Thyroid gland (tissue), 4 donors: Measurements from ENCODE around the gene POLDIP3. TPM values are rescaled to one million over a fixed set of nuclear protein-coding genes. Genes with fewer than 3 reads are reported as not detected.
A peak's percentile ranks its signal among the peaks of the same experiment; 100 is the strongest.
"Not testable (repeated sequence)": the region's sequence is repeated elsewhere in the genome, so short reads cannot be mapped to it uniquely, and the experiment has no call there.

Source experiments
- DNase-seq, 2 donors: peaks; one replicate each; pipeline ENCODE4 v3.0.0-alpha.2; 2019
- H3K27ac ChIP-seq, 3 donors: fragments of 200-600 bp; sonication (generic); 1 replicate in 2 of 3; 2 replicates in 1 of 3; pipeline ENCODE4 v1.5.1; 2016 to 2019; ENCODE audit warnings: mild to moderate bottlenecking in 1 of 3, moderate library complexity in 1 of 3
- H3K27me3 ChIP-seq: fragments of 200-600 bp; sonication (generic); one replicate; pipeline ENCODE4 v1.5.1; 2019
- H3K36me3 ChIP-seq, 2 donors: fragments of 200-600 bp; sonication (generic); one replicate each; pipeline ENCODE4 v1.5.1; 2016 to 2019
- H3K4me1 ChIP-seq, 2 donors: fragments of 200-600 bp; sonication (generic); one replicate each; pipeline ENCODE4 v1.5.1; 2017 to 2019
- H3K4me3 ChIP-seq, 3 donors: fragments of 200-600 bp; sonication (generic); replicated peaks in 1 of 3; 1 replicate in 2 of 3; 2 replicates in 1 of 3; pipeline ENCODE4 v1.5.1; 2016; ENCODE audit warnings: mild to moderate bottlenecking in 1 of 3
- H3K9me3 ChIP-seq: fragments of 200-600 bp; sonication (generic); one replicate; pipeline ENCODE4 v1.5.1; 2017
- CTCF ChIP-seq, 6 experiments: fragments of 200-600 bp in 3 of 6; fragments of 450-650 bp in 3 of 6; sonication (generic) in 3 of 6; IDR thresholded peaks; one replicate each; pipeline ENCODE4 v1.5.1; 2016 to 2019; ENCODE audit warnings: antibody characterized with exemption in 6 of 6, mild to moderate bottlenecking in 2 of 6, inconsistent platforms in 1 of 6, moderate library complexity in 1 of 6
- POLR2A ChIP-seq, 2 donors: fragments of 450-650 bp; IDR thresholded peaks; one replicate each; pipeline ENCODE4 v1.6.1; 2017; ENCODE audit warnings: antibody characterized with exemption in 2 of 2, mild to moderate bottlenecking in 2 of 2, moderate library complexity in 1 of 2
- WGBS, 2 donors: methylation state at CpG; one replicate each; pipeline ENCODE4 v1.1.5; 2017; 5-methylcytosine and 5-hydroxymethylcytosine counted together
- intact Hi-C: fragments of 100-400 bp; cut with DNase I; formaldehyde crosslinking; loops from one replicate; pipeline ENCODE4 v1.15.1; 2023
- total RNA-seq, 4 donors: library from RNA; depleted of rRNA; stranded (reverse); fragments of >200 nt; gene quantifications; one replicate each; pipeline ENCODE4 v1.2.3, GENCODE V29; 2016

POLDIP3 gene
- total RNA-seq, 4 donors from 2014 or later = 46.1 to 55.4 (median 49.8) TPM

DNA sequence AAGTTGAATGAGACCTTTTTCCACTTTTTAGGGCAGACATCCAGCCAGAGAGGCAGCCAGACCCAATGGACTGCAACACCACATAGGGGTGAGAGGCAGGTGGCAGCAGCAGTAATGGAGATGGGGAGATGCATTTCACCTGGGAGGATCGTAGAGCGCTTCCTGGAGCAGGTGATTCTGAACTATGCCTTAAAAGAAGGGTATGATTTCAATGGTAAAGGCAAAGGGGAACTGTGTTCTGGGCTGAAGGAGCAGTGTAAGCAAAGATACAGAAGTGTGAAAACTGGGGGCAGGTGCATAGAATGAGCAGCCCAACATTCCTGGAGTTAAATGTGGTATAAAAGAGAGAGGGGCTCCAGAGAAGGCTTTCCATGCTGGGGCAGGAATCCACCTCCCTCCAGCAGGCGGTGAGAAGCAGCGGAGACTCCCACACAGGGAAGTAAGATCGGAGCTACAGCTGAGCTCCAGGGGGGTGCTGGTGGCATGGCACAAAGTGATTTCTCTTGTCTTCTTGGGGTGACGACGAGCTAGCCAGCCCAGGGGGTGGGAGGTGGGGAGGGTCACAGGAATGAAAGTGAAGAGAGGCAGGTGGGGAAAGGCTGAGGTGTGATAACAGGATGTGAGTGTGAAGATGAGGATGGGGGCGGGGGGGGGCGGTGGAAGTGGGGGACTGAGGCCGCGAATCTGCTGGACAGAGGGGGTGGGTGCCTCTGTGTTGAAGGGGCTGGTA, 65.2 kb downstream of the POLDIP3 start:
- Histone ChIP-seq H3K4me3 (no peak overlapping the region), H3K36me3 (no peaks in the 10 kb centered on the region), H3K9me3 (no peaks in the 10 kb centered on the region), H3K27ac (no peak overlapping the region), H3K27me3 (no peaks in the 10 kb centered on the region), H3K4me1 (peaks cover 15 to 26% of the 10 kb centered on the region in 2 donors)
- no peak for DNase-seq
- WGBS, 2 donors = 81 to 82% methylated on average over 11 of the region's 11 CpGs
- intact Hi-C loops = no loop called here
- TF ChIP-seq POLR2A (IDR thresholded peaks at IDR 0.05) = no peak
- no peak for TF ChIP-seq CTCF (IDR thresholded peaks at IDR 0.05)

- DNase-seq = no peak
- no peaks in the 10 kb centered on the region for H3K36me3 ChIP-seq
- H3K4me3 ChIP-seq = no peak overlapping the region
- peaks cover 10 to 20% of the 10 kb centered on the region in 2 donors for H3K4me1 ChIP-seq
- TF ChIP-seq CTCF (IDR thresholded peaks at IDR 0.05) = no peak
- TF ChIP-seq POLR2A (IDR thresholded peaks at IDR 0.05) = no peak
- no peaks in the 10 kb centered on the region for H3K9me3 ChIP-seq
- no peaks in the 10 kb centered on the region for H3K27me3 ChIP-seq
- 83 to 89% methylated on average over 19 of the region's 19 CpGs for WGBS, 2 donors
- intact Hi-C loops = no loop called here
- no peak overlapping the region for H3K27ac ChIP-seq
These were observed 65.9 kb downstream of the POLDIP3 start for GRCh38 chr22:42548597-42549330.

DNA sequence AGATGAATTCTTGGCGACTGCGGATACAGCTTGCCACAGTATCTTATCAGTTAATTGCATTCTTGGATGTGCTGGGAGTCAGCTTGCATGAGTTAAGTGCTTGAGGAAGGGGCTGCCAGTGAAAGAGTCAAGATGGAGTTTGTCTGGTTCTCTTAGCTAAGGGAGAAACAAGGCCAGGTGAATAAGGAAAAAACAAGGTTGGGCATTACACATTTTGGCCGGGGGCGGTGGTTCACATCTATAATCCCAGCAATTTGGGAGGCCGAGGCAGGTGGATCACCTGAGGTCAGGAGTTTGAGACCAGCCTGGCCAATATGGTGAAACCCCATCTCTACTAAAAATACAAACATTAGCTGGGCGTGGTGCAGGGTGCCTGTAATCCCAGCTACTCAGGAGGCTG, 66.6 kb downstream of the POLDIP3 start:
- 67 to 79% methylated on average over 6 of the region's 6 CpGs for WGBS, 2 donors
- intact Hi-C loops, H3K9me3 ChIP-seq, H3K36me3 ChIP-seq, DNase-seq, H3K4me3 ChIP-seq, H3K27me3 ChIP-seq, H3K27ac ChIP-seq: not testable (repeated sequence)
- H3K4me1 ChIP-seq = peaks cover 6 to 15% of the 10 kb centered on the region in 2 donors

DNA sequence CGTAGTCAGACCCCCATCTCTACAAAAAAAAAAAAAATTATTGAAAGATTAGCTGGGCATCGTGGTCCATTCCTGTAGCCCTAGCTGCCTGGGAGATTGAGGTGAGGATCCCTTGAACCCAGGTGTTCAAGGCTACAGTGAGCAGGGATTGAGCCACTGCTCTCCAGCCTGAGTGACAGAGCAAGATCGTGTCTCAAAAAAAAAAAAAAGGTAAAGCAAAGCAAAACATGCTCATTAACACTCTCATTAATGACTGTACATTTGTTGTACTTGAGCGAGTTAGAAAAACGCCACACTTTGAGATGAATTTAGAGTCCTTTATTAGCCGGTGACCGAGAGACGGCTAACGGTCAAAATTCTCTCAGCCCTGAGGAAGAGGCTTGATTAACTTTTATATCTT, 67.1 kb downstream of the POLDIP3 start:
- Histone ChIP-seq H3K27me3 (no peaks in the 10 kb centered on the region), H3K27ac (no peak overlapping the region), H3K9me3 (no peaks in the 10 kb centered on the region), H3K36me3 (no peaks in the 10 kb centered on the region), H3K4me3 (no peak overlapping the region), H3K4me1 (peaks cover 6 to 14% of the 10 kb centered on the region in 2 donors)
- 74 to 86% methylated on average over 9 of the region's 9 CpGs for WGBS, 2 donors
- intact Hi-C loops = no loop called here
- DNase-seq = no peak
- no peak for TF ChIP-seq CTCF (IDR thresholded peaks at IDR 0.05)

GRCh38 chr22:42544686-42545085, 70.0 kb downstream of the POLDIP3 start:
- intact Hi-C loops = no loop called here
- H3K9me3 ChIP-seq = no peaks in the 10 kb centered on the region
- H3K27ac ChIP-seq = no peak overlapping the region
- WGBS, 2 donors = 2 to 4% methylated on average over 2 of the region's 2 CpGs
- H3K4me3 ChIP-seq = no peak overlapping the region
- peaks cover 6 to 7% of the 10 kb centered on the region in 2 donors for H3K4me1 ChIP-seq
- TF ChIP-seq POLR2A (IDR thresholded peaks at IDR 0.05) (no peak), CTCF (IDR thresholded peaks at IDR 0.05) (no peak)
- no peaks in the 10 kb centered on the region for H3K27me3 ChIP-seq
- no peaks in the 10 kb centered on the region for H3K36me3 ChIP-seq
- no peak for DNase-seq

DNA sequence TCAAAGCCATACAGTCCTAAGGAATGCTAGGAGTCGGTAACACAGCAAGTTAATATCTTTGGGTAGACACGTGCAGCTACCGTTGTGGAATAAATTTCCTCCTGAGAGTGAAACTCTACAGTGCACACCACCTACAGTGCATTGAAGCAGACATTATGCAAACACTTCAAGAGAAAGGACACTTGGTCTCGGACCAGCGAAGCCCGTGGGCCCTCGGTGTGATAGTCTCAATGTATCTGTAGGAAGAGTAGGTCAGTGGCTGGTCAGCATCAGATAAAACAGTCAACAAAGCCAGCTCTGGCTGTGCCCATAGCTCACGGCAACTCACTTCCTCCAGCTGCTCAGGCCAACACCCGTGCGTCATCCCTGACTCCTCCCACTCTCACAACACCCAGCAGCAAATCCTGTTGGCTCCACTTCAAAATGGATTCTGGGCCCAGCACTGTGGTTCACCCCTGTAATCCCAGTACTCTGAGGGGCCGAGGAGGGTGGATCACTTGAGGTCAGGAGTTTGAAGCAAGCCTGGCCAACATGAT, 75.4 kb downstream of the POLDIP3 start:
- intact Hi-C loops, H3K4me3 ChIP-seq, H3K9me3 ChIP-seq, H3K27me3 ChIP-seq, H3K36me3 ChIP-seq: not testable (repeated sequence)
- peaks cover 13 to 27% of the 10 kb centered on the region in 2 donors for H3K4me1 ChIP-seq
- peak in 1 of 2 donors; percentile 32 for DNase-seq
- H3K27ac ChIP-seq = peak overlapping the region in 2 of 3 donors; percentile 56 to 58
- WGBS, 2 donors = 10 to 31% methylated on average over 7 to 8 of the region's 11 CpGs

DNA sequence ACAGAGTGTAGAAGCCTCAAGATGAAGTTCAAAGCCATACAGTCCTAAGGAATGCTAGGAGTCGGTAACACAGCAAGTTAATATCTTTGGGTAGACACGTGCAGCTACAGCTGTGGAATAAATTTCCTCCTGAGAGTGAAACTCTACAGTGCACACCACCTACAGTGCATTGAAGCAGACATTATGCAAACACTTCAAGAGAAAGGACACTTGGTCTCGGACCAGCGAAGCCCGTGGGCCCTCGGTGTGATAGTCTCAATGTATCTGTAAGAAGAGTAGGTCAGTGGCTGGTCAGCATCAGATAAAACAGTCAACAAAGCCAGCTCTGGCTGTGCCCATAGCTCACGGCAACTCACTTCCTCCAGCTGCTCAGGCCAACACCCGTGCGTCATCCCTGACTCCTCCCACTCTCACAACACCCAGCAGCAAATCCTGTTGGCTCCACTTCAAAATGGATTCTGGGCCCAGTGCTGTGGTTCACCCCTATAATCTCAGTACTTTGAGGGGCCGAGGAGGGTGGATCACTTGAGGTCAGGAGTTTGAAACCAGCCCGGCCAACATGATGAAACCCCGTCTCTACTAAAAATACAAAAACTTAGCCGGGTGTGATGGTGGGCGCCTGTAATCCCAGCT, 77.4 kb downstream of the POLDIP3 start:
- 28 to 29% methylated on average over 13 of the region's 14 CpGs for WGBS, 2 donors
- intact Hi-C loops, H3K9me3 ChIP-seq, H3K27me3 ChIP-seq, H3K36me3 ChIP-seq, H3K4me3 ChIP-seq: not testable (repeated sequence)
- Histone ChIP-seq H3K4me1 (peaks cover 18 to 39% of the 10 kb centered on the region in 2 donors), H3K27ac (peak overlapping the region; percentile 21 to 62 (median 45))
- peak; percentile 31 to 43 for DNase-seq

DNA sequence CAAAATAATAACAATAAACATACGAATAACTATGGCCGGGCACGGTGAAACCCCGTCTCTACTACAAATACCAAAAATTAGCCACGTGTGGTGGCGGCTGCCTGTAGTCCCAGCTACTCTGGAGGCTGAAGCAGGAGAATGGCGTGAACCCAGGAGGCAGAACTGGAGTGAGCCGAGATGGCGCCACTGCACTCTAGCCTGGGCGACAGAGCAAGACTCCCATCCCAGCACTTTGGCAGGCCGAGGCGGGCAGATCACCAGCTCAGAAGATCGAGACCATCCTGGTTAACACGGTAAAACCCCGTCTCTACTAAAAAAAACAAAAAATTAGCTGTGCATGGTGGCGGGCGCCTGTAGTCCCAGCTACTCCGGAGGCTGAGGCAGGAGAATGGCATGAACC, 78.0 kb downstream of the POLDIP3 start:
- H3K4me3 ChIP-seq, H3K27me3 ChIP-seq, intact Hi-C loops, H3K36me3 ChIP-seq, H3K9me3 ChIP-seq: not testable (repeated sequence)
- peak overlapping the region in 2 of 3 donors; percentile 20 to 45 for H3K27ac ChIP-seq
- 80 to 84% methylated on average over 18 of the region's 18 CpGs for WGBS, 2 donors
- peak in 1 of 2 donors; percentile 27 for DNase-seq
- H3K4me1 ChIP-seq = peaks cover 18 to 45% of the 10 kb centered on the region in 2 donors
